CD4-positive, alpha-beta T cell treated with Interferon alpha-2 for 1 hour (primary cell): ENCODE measurements around the gene ADCY9.
A peak's percentile ranks its signal among the peaks of the same experiment; 100 is the strongest.
"Not testable (repeated sequence)": the region's sequence is repeated elsewhere in the genome, so short reads cannot be mapped to it uniquely, and the experiment has no call there.

Experiments used
- DNase-seq, 2 donors: peaks; one replicate each; pipeline ENCODE4 v3.0.0-alpha.2; 2020 to 2022

The ADCY9 gene

DNA sequence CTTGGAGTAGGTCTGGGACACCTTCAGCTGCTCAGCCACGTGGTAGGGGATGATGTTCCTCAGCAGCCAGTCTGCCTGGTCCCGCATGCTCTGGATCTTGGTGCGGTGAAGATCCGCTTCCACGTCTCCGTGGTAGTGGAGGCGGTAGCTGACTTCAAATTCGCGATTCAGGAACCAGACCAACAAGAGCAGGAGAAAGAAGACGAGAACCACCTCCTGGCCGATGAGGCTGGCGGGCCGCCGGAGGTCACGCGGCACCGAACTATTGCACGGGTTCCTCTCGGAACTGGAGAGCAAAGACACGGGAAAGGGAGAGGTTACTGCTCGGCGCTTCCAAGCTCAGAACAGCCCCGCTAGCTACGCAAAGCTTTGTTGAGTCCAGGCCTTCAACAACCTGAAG lies 149.6 kb downstream of the ADCY9 start:
- DNase-seq = no peak

DNA sequence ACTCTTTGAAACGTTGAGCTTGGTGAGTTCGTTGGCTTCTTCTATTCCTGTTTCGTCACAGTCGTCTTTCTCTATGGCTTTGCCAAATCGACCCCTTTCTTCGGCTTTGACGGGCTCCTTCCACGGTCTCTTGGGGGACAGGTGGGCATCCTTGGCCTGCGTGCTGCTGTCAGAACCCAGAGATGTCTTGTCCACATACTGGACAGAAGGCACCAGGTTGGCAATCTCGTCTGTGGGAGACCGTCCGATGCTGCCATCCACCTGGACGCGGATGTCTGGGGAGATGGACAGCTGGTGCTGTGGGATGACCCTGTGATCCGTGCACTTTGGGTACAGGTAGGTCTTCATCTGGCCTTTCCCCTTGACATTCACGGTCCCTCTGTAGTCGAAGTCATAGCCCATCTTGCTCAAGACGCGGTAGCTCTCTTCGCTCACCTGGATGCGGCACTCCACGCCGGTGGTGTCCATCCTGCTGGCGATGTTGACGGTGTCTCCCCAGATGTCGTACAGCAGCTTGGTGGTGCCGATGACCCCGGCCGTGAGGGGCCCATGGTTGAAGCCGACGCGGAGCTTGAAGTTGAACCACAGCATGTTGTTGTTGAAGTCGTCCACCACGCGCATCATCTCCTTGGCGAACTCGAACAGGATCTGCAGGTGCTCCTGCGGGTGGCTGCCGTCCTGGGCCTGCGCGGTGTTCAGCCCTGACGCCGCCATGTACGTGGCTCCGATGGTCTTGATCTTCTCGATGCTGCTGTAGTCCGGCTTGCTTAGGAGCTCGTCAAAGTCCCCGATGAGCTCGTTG lies 150.3 kb downstream of the ADCY9 start:
- no peak for DNase-seq

DNA sequence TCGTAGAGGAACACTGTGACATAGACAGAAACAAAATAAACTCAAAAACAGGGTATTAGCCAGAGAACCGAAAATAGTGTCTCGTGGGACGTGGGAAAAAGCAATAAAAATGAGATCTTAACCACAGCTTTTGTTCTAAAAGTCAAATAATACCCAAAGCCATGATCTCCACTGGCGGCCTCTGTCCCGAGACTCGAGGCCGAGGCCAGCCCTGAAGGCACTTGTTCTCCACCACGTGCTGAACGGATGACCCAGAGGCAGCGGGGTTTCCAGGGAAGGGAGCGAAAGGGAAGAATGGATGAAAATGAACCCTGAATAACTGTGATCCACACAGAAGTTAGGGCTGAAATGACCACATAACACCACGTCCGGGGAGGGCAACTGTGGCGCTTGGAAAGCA lies 150.9 kb downstream of the ADCY9 start:
- no peak for DNase-seq

GRCh38 chr16:3964686-3965290 lies 151.5 kb downstream of the ADCY9 start:
- DNase-seq = no peak

GRCh38 chr16:3963886-3964685 lies 152.2 kb downstream of the ADCY9 start:
- no peak for DNase-seq

DNA sequence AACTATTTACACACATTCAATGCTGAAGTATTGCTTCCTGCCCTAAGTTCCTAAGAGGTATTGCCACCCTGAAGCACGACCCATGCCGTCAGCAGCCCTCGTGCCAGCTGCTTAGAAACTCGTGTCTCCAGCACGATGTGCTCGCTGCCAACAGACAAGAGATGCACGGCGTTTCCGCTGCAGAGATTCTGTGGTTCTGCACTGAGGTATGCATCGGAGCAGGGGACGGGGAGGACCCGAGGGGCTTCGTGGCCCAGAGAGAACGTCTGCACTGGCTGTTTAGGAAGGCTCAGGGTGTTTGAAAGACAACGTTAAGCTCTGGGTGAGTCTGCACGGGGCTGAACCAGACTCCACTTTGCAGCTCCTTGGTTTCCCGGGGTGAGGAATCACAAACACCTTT lies 153.0 kb downstream of the ADCY9 start:
- DNase-seq = peak; percentile 29 to 50

DNA sequence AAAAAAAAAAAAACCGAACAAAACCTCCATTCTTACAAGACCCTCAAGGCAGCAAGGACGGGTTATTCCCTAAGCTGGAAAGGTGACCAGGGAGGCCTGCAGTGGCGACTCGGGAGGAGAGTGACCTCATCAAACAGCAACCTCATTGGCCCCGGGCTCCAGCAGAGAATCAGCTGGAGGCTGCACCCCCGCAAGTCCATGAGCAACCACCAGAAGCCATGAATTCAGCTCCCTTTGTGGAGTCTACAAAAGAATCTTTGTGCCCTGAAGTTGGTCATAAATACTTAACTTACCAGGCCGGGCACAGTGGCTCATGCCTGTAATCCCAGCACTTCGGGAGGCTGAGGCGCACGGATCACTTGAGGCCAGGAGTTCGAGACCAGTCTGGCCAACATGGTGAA lies 154.8 kb downstream of the ADCY9 start:
- DNase-seq = no peak

DNA sequence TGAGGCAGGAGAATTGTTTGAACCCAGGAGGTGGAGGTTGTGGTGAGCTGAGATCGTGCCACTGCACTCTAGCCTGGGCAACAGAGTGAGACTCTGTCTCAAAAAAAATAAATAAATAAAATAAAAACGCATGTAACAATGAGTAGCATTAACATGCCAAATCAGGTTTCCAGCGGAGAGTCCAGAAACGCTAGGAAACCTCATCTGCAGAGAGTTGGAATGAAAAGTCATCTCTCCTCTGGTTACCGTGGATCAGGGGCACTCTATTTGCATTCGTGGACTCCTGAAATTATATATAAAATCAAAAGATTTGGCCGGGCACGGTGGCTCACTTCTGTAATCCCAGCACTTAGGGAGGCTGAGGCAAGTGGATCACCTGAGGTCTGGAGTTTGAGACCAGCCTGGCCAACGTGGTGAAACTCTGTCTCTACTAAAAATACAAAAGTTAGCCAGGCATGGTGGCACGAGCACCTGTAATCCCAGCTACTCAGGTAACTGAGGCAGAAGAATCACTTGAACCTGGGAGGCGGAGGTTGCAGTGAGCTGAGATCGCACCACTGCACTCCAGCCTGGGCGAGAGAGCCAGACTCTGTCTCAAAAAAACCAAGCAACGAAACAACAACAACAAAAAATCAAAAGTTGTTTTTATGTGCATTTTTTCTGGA lies 156.2 kb downstream of the ADCY9 start:
- not testable (repeated sequence) for DNase-seq

DNA sequence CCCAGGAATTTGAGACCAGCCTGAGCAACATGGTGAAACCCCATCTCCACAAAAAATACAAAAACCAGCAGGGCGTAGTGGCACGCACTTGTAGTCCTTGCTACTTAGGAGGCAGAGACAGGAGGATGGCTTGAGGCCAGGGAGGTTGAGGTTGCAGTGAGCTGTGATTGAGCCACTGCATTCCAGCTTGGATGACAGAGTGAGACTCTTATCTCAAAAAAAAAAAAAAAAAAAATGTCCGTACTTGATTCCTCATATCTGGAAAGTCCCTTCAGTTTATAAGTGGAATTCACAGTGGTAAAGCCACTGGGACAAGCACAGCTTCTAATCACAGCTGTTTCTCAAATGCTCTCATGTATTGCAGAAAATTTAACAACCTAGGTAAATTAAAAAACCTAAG lies 157.1 kb downstream of the ADCY9 start:
- DNase-seq = no peak

GRCh38 chr16:3957344-3957980 lies 158.8 kb downstream of the ADCY9 start:
- no peak for DNase-seq

GRCh38 chr16:3954411-3954921 lies 161.8 kb downstream of the ADCY9 start:
- DNase-seq = no peak

GRCh38 chr16:3953728-3954410 lies 162.4 kb downstream of the ADCY9 start:
- DNase-seq = no peak

DNA sequence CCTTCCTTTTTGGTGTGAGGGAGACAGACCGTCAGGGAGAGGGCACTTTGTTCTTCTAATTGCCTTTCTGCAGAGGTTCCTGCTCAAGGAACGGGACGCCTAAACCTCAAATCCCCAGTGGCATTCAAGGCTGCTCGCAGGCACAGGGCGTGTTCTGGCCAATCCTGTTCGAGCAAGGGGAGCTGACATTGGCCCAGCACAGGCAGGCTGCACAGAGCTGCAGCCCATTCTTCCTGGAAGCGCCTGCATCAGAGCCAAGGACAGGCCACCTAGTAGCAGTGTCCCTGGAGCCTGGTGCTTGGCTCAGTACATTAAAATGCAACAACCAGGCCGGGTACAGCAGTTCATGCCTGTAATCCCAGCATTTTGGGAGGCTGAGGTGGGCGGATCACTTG lies 163.5 kb downstream of the ADCY9 start:
- no peak for DNase-seq

DNA sequence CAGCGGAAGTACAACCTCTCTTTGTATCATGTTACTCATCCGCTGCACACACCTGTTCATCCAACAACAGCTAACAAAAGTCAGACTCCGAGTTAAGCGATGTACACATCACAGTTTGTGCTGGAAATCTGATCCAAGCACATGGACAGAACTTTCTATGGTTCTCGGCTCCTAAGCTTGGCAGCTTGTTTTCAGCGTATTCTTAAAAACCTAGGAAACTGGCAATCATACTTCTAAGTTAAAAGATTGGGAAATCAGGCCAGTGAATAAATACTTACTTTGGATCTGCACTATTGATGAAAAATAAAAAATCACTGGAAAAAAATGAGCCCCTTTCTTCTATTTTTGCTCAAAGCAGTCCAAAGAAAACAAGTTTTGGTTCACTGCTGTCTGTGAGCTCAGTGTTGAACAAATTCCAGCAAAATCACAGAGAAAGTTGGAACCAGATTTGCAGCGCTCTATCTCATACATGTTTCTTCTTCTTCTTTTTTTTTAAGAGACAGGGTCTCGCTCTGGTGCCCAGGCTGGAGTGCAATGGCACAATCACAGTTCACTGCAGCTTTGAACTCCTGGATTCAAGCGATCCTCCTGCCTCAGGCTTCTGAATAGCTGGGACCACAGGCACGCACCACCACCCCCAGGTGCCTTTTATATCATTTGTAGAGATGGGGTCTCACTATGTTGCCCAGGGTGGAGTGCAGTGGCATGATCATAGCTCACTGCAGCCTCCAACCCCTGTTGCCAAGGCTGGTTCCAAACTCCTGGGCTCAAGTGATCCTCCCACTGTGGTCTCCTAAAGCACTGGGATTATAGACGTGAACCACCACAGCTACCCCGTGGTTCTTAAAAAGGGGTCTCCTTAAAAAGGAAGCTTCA lies 164.1 kb downstream of the ADCY9 start:
- no peak for DNase-seq

DNA sequence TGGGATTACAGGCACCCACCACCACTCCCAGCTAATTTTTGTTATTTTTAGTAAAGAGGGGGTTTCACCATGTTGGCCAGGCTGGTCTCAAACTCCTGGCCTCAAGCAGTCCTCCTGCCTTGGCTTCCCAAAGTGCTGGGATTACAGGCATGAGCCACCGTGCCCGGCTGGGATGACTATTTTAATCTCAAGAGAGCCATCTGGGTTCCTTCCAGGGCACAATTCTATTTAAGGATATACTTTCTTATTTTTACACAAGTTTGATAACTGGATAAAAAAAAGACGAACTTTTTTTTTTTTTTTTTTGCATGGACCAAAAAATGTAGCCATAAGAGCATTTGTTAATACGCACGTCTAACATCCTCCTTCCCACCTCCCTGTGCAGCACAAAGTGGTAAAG lies 164.9 kb downstream of the ADCY9 start:
- not testable (repeated sequence) for DNase-seq

- no peak for DNase-seq
Observed at GRCh38 chr16:3950343-3951193, 165.7 kb downstream of the ADCY9 start.

- no peak for DNase-seq
Observed at GRCh38 chr16:3949946-3950342, 166.3 kb downstream of the ADCY9 start.

DNA sequence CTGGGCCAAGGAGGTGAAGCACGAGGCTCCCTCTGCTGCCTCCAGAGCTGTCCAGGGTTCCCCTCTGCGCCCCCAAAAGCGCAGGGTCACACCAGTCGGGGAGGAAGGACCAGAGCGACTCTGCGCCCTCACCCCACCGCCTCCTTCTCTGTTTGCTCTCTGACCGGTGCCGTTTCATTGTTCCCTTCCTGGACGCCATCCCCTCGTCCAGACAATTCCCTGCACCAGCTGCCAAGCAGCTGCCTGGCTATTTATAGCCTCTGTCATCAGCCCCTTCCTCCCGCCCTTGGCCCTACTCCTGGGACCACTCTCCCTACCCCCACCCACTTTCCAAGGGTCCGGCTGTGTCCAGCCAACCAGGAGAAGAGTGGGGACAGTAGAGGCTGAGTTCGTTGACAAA lies 167.0 kb downstream of the ADCY9 start:
- DNase-seq = no peak

DNA sequence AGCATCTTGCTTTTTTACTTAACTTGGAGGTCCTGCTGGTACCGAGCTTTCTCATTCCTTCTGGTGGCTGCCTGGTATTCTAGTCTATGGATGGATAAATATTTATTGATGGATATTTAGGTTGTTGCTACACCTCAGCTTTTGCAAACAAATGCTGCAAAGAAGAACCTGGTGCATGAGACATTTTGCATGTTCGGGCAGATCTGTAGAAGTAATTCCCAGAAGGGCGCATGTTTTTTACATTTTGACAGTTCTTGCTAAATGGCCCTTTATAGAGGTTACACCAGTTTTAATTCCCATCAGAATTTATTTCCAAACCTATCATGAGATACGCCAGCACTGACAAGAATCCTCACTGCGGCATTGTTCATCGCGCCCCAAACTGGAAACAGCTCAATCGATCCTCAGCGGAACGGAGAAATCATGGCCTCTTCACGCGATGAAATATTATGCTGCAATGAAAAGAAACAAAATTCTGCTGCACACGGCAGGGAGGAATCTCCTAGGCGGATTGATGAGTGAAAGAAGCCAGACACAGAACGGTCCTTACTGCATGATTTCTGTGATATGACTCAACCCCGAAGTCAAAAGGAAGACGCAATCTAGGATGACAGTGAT lies 167.8 kb downstream of the ADCY9 start:
- no peak for DNase-seq
